ENCODE data around the gene OPN4. TPM values are rescaled to one million over a fixed set of nuclear protein-coding genes. Genes with fewer than 3 reads are reported as not detected.

OPN4 gene
- total RNA-seq, 2 experiments from 2014 or later, result not detected

- no peak overlapping the region for H3K27ac Mint-ChIP-seq
- TF ChIP-seq CTCF (IDR thresholded peaks at IDR 0.05), result no peak
- intact Hi-C loops (cut with micrococcal nuclease), result no loop called here
- H3K27me3 Mint-ChIP-seq, result no peaks in the 10 kb centered on the region
- no peak for DNase-seq
- H3K4me1 Mint-ChIP-seq (ENCODE audit: low read depth), result peaks cover 11% of the 10 kb centered on the region
- no peaks in the 10 kb centered on the region for H3K9me3 Mint-ChIP-seq
- CTCF ChIA-PET, result interaction anchor here (0.6 to 2.1 kb wide), 3 partner anchors 21 to 1223 kb away, joined by 3 to 5 read pairs (median 4); no protein-coding TSS in a partner anchor
- H3K4me3 Mint-ChIP-seq, result no peak overlapping the region
- no peak for ATAC-seq
- no peaks in the 10 kb centered on the region for H3K36me3 Mint-ChIP-seq (ENCODE audit: low read depth)
- POLR2A ChIA-PET, result no interaction called here
Measured at GRCh38 chr10:86715156-86715795, 60.9 kb downstream of the OPN4 start.

GRCh38 chr10:86715836-86716235 is 61.5 kb downstream of the OPN4 start:
- TF ChIP-seq CTCF (IDR thresholded peaks at IDR 0.05), result no peak
- Mint-ChIP-seq H3K36me3 (ENCODE audit: low read depth) (no peaks in the 10 kb centered on the region), H3K9me3 (no peaks in the 10 kb centered on the region), H3K27me3 (no peaks in the 10 kb centered on the region), H3K27ac (no peak overlapping the region), H3K4me1 (ENCODE audit: low read depth) (peaks cover 6% of the 10 kb centered on the region), H3K4me3 (no peak overlapping the region)
- ATAC-seq, result no peak
- POLR2A ChIA-PET, result no interaction called here
- DNase-seq, result no peak
- intact Hi-C loops (cut with micrococcal nuclease), result no loop called here
- CTCF ChIA-PET, result interaction anchor here (1.4 to 2.1 kb wide), 2 partner anchors 22 to 27 kb away, joined by 4 to 5 read pairs; no protein-coding TSS in a partner anchor

Other genes starting within 250 kb of the OPN4 start
- gene WAPL, start 132.8 kb upstream of the OPN4 start, total RNA-seq, result 10 to 100 TPM; 40.9 to 42.0 TPM
- gene LDB3, start 14.0 kb downstream of the OPN4 start, total RNA-seq, result under 1 TPM; 0.07 to 0.09 TPM
- gene BMPR1A, start 102.1 kb downstream of the OPN4 start, total RNA-seq, result 1 to 10 TPM; 6.6 to 6.9 TPM